ENCODE measurements around the gene ZNF598. TPM values are rescaled to one million over a fixed set of nuclear protein-coding genes. Genes with fewer than 3 reads are reported as not detected.
A peak's percentile ranks its signal among the peaks of the same experiment; 100 is the strongest.
"Not testable (repeated sequence)": the region's sequence is repeated elsewhere in the genome, so short reads cannot be mapped to it uniquely, and the experiment has no call there.

The ZNF598 gene
- total RNA-seq, 1 experiment from 2014 or later = 89.3 TPM

DNA sequence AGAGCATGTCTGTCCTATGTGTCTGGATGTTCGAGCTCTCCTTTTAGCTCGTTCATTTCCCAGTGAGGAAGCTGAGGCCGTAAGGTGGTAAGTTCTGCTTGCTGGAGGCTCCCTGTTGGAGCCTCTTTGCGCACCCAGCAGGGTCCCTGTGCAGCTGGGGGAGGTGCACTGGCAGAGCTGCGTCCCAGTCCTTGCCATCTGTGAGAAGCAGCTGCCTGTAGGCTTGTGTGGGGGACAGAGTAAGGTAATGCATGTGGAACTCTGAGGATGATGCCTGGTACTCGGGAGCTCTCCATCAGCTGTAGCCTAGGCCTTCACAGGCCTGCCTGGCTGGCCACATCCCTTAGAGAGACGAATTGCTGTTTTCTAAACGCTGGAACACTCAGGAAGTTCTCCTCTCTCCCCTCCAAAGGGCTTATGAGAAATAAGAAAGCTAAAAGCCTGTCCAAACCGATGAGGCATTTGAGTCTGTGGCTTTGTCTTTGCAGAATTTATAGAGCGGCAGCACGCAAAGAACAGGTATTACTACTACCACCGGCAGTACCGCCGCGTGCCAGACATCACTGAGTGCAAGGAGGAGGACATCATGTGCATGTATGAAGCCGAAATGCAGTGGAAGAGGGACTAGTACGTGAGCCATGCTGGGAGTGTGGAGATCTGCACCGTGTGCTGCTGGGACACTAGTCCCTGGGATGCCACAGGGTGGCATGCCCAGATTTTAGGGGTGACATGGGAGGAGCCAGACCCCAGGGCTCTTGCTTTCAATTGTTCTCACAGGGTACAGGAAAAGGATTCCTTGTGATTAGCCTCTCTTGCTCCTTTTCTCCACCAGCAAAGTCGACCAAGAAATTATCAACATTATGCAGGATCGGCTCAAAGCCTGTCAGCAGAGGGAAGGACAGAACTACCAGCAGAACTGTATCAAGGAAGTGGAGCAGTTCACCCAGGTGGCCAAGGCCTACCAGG is 48.7 kb downstream of the ZNF598 start:
- in situ Hi-C loops (cut with HindIII; ENCODE audit: low pct_unique_long_range_greater_than_20kb, low sequenced_read_pairs) = loop anchor here (10.0 kb wide), 1 partner anchor 96 kb away; no protein-coding TSS in a partner anchor

GRCh38 chr16:1959269-1960039 is 50.2 kb downstream of the ZNF598 start, which contains the start of gene NDUFB10:
Gene NDUFB10, plus strand, starts transcription at chr16:1959538. Its CDS starts 87 bp downstream, at chr16:1959625.
- in situ Hi-C loops (cut with HindIII; ENCODE audit: low pct_unique_long_range_greater_than_20kb, low sequenced_read_pairs) = loop anchor here (10.0 kb wide), 1 partner anchor 95 kb away; no protein-coding TSS in a partner anchor
- DNase-seq (ENCODE audit: low read depth) = peak; percentile 86

More for the DNA sequence above, 48.7 kb downstream of the ZNF598 start:
- peak; percentile 54 for DNase-seq (ENCODE audit: low read depth)

DNA sequence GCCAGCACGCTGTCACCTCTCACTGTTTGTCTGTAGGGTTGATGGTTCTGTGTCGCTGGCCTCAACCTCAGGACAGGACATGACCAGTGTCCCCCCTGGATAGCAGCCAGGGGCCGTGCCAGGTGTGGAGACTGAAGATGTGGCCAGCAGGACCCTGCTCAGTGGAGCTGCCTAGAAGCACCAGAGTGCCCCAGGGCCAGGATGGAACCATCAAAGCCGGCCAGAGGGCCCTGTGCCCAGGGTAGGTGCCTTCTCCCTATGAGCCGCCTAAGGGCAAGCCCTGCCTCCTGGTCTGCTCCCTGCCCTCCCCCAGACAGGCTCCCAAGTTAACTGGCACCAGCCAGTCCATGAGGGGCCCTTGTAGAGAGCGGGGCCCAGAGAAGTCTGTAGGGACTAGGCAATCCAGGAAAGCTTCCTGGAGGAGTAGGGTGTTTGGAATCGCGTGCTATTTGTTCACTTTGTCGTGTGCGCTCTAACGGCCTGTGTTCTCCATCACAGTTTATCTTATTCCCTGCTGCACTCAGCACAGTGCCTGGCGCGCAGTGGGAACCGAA is 50.8 kb downstream of the ZNF598 start:
- no peak for DNase-seq (ENCODE audit: low read depth)
- in situ Hi-C loops (cut with HindIII; ENCODE audit: low pct_unique_long_range_greater_than_20kb, low sequenced_read_pairs) = no loop called here

GRCh38 chr16:1958143-1958491 is 51.5 kb downstream of the ZNF598 start:
- DNase-seq (ENCODE audit: low read depth); in situ Hi-C loops (cut with HindIII; ENCODE audit: low pct_unique_long_range_greater_than_20kb, low sequenced_read_pairs): not testable (repeated sequence)

DNA sequence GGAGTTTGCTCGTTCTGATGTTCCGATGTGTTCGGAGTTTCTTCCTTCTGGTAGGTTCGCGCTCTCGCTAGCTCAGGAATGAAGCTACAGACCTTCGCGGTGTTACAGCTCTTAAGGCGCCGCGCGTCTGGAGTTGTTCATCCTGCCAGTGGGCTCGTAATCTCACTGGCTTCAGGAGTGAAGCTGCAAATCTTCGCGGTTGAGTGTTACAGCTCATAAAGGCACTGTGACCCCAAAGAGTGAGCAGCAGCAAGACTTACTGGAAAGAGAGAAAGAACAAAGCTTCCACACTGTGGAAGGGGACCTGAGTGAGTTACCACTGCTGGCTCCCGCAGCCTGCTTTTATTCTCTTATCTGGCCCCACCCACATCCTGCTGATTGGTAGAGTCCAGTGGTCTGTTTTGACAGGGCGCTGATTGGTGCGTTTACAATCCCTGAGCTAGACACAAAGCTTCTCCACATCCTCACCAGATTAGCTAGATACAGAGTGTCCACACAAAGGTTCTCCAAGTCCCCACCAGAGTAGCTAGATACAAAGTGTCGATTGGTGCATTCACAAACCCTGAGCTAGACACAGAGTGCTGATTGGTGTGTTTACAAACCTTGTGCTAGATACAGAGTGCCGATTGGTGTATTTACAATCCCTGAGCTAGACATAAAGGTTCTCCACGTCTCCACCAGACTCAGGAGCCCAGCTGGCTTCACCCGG is 52.0 kb downstream of the ZNF598 start:
- DNase-seq (ENCODE audit: low read depth); in situ Hi-C loops (cut with HindIII; ENCODE audit: low pct_unique_long_range_greater_than_20kb, low sequenced_read_pairs): not testable (repeated sequence)

DNA sequence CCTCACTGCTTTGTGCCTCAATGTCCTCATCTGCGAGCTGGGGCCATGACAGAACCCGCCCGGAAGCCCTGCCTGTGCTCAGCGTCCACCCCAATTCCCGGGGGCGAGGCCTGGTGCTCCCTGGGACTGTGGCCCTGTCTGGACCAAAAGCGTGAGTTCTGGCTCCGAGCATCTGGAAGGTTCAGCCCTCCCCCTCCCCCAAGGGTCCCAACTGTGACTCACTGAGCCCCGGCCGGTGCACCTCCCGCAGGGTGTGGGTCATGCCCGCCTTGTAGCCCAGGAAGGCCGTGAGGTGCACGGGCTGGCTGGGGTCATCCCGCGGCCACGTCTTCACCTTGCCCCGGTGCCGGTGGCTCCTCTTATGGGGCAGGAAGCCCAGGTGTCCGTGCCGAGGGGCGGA is 55.9 kb downstream of the ZNF598 start:
- DNase-seq (ENCODE audit: low read depth) = no peak
- in situ Hi-C loops (cut with HindIII; ENCODE audit: low pct_unique_long_range_greater_than_20kb, low sequenced_read_pairs) = no loop called here

- DNase-seq (ENCODE audit: low read depth) = no peak
- in situ Hi-C loops (cut with HindIII; ENCODE audit: low pct_unique_long_range_greater_than_20kb, low sequenced_read_pairs) = no loop called here
These were observed 59.1 kb downstream of the ZNF598 start for GRCh38 chr16:1950559-1950958.

DNA sequence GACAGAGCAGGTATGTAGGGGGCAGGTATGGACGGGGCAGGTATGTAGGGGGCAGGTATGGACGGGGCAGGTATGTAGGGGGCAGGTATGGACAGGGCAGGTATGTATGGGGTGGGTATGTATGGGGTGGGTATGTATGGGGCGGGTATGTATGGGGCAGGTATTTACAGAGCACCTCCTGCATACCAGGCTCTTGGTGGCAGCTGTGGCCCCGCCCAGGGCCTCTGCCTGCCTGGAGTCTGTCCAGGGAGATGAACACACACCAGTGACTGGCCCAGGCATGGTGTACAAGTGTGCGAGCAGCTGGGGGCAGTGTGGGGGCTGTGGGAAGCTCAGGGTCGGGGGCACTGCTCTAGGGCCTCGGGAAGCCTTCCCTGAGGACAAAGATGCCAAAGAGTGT is 59.6 kb downstream of the ZNF598 start:
- no peak for DNase-seq (ENCODE audit: low read depth)
- in situ Hi-C loops (cut with HindIII; ENCODE audit: low pct_unique_long_range_greater_than_20kb, low sequenced_read_pairs) = no loop called here

GRCh38 chr16:1949507-1949906 is 60.1 kb downstream of the ZNF598 start:
- in situ Hi-C loops (cut with HindIII; ENCODE audit: low pct_unique_long_range_greater_than_20kb, low sequenced_read_pairs) = no loop called here

More at GRCh38 chr16:1949507-1949906, 60.1 kb downstream of the ZNF598 start:
- no peak for DNase-seq (ENCODE audit: low read depth)

Other genes starting within 250 kb of the ZNF598 start
- 218 and 272 TPM in 2 replicates for gene NME3, start 238.3 kb downstream of the ZNF598 start, total RNA-seq (2014; rRNA removed; shearing (Covaris generic); ENCODE audit: low replicate concordance)
- 3.5 and 8.9 TPM in 2 replicates for gene EME2, start 237.0 kb downstream of the ZNF598 start, total RNA-seq (2014; rRNA removed; shearing (Covaris generic); ENCODE audit: low replicate concordance)
- 434 and 458 TPM in 2 replicates for gene MRPS34, start 236.7 kb downstream of the ZNF598 start, total RNA-seq (2014; rRNA removed; shearing (Covaris generic); ENCODE audit: low replicate concordance)
- gene SPSB3, start 227.2 kb downstream of the ZNF598 start, total RNA-seq (2014; rRNA removed; shearing (Covaris generic); ENCODE audit: low replicate concordance) = 87.3 and 107 TPM in 2 replicates
- gene NUBP2, start 226.9 kb downstream of the ZNF598 start, total RNA-seq (2014; rRNA removed; shearing (Covaris generic); ENCODE audit: low replicate concordance) = 233 and 346 TPM in 2 replicates
- not detected in 2 replicates for gene IGFALS, start 216.1 kb downstream of the ZNF598 start, total RNA-seq (2014; rRNA removed; shearing (Covaris generic); ENCODE audit: low replicate concordance)
- gene HAGH, start 183.0 kb downstream of the ZNF598 start, total RNA-seq (2014; rRNA removed; shearing (Covaris generic); ENCODE audit: low replicate concordance) = 205 and 219 TPM in 2 replicates
- gene FAHD1, start 182.6 kb downstream of the ZNF598 start, total RNA-seq (2014; rRNA removed; shearing (Covaris generic); ENCODE audit: low replicate concordance) = 120 and 169 TPM in 2 replicates
- gene MEIOB, start 137.7 kb downstream of the ZNF598 start, total RNA-seq (2014; rRNA removed; shearing (Covaris generic); ENCODE audit: low replicate concordance) = 41.4 and 49.6 TPM in 2 replicates
- not detected in 2 replicates for gene HS3ST6, start 91.4 kb downstream of the ZNF598 start, total RNA-seq (2014; rRNA removed; shearing (Covaris generic); ENCODE audit: low replicate concordance)
- gene MSRB1, start 66.6 kb downstream of the ZNF598 start, total RNA-seq (2014; rRNA removed; shearing (Covaris generic); ENCODE audit: low replicate concordance) = 275 and 288 TPM in 2 replicates
- gene RPL3L, start 55.1 kb downstream of the ZNF598 start, total RNA-seq (2014; rRNA removed; shearing (Covaris generic); ENCODE audit: low replicate concordance) = not detected in 2 replicates
- gene NDUFB10, start 50.3 kb downstream of the ZNF598 start, total RNA-seq (2014; rRNA removed; shearing (Covaris generic); ENCODE audit: low replicate concordance) = 527 and 683 TPM in 2 replicates
- gene RPS2, start 45.0 kb downstream of the ZNF598 start, total RNA-seq (2014; rRNA removed; shearing (Covaris generic); ENCODE audit: low replicate concordance) = 7,960 and 10,766 TPM in 2 replicates
- gene RNF151, start 43.0 kb downstream of the ZNF598 start, total RNA-seq (2014; rRNA removed; shearing (Covaris generic); ENCODE audit: low replicate concordance) = not detected in 2 replicates
- gene TBL3, start 37.8 kb downstream of the ZNF598 start, total RNA-seq (2014; rRNA removed; shearing (Covaris generic); ENCODE audit: low replicate concordance) = 128 and 160 TPM in 2 replicates
- gene NOXO1, start 28.4 kb downstream of the ZNF598 start, total RNA-seq (2014; rRNA removed; shearing (Covaris generic); ENCODE audit: low replicate concordance) = 0.24 TPM in 1 of 2 replicates, not detected in the other
- 55.9 and 56.8 TPM in 2 replicates for gene GFER, start 25.6 kb downstream of the ZNF598 start, total RNA-seq (2014; rRNA removed; shearing (Covaris generic); ENCODE audit: low replicate concordance)
- 37.8 and 44.9 TPM in 2 replicates for gene SYNGR3, start 19.9 kb downstream of the ZNF598 start, total RNA-seq (2014; rRNA removed; shearing (Covaris generic); ENCODE audit: low replicate concordance)
- not detected in 2 replicates for gene NPW, start 10.0 kb upstream of the ZNF598 start, total RNA-seq (2014; rRNA removed; shearing (Covaris generic); ENCODE audit: low replicate concordance)
- gene NHERF2, start 17.1 kb upstream of the ZNF598 start, total RNA-seq (2014; rRNA removed; shearing (Covaris generic); ENCODE audit: low replicate concordance) = 30.3 and 32.4 TPM in 2 replicates
- 129 and 148 TPM in 2 replicates for gene NTHL1, start 38.0 kb upstream of the ZNF598 start, total RNA-seq (2014; rRNA removed; shearing (Covaris generic); ENCODE audit: low replicate concordance)
- gene TSC2, start 38.2 kb upstream of the ZNF598 start, total RNA-seq (2014; rRNA removed; shearing (Covaris generic); ENCODE audit: low replicate concordance) = 22.3 and 31.5 TPM in 2 replicates
- gene PKD1, start 126.1 kb upstream of the ZNF598 start, total RNA-seq (2014; rRNA removed; shearing (Covaris generic); ENCODE audit: low replicate concordance) = 37.4 and 84.9 TPM in 2 replicates
- 8.9 and 9.5 TPM in 2 replicates for gene RAB26, start 138.8 kb upstream of the ZNF598 start, total RNA-seq (2014; rRNA removed; shearing (Covaris generic); ENCODE audit: low replicate concordance)
- gene TRAF7, start 146.0 kb upstream of the ZNF598 start, total RNA-seq (2014; rRNA removed; shearing (Covaris generic); ENCODE audit: low replicate concordance) = 94.4 and 101 TPM in 2 replicates
- gene CASKIN1, start 186.8 kb upstream of the ZNF598 start, total RNA-seq (2014; rRNA removed; shearing (Covaris generic); ENCODE audit: low replicate concordance) = 0.03 TPM in 1 of 2 replicates, not detected in the other
- gene MLST8, start 195.6 kb upstream of the ZNF598 start, total RNA-seq (2014; rRNA removed; shearing (Covaris generic); ENCODE audit: low replicate concordance) = 81.6 and 90.5 TPM in 2 replicates
- gene BRICD5, start 201.0 kb upstream of the ZNF598 start, total RNA-seq (2014; rRNA removed; shearing (Covaris generic); ENCODE audit: low replicate concordance) = 0.12 and 1.1 TPM in 2 replicates
- gene PGP, start 205.0 kb upstream of the ZNF598 start, total RNA-seq (2014; rRNA removed; shearing (Covaris generic); ENCODE audit: low replicate concordance) = 59.6 and 78.5 TPM in 2 replicates
- gene E4F1, start 213.8 kb upstream of the ZNF598 start, total RNA-seq (2014; rRNA removed; shearing (Covaris generic); ENCODE audit: low replicate concordance) = 45.6 and 67.7 TPM in 2 replicates
- gene DNASE1L2, start 226.6 kb upstream of the ZNF598 start, total RNA-seq (2014; rRNA removed; shearing (Covaris generic); ENCODE audit: low replicate concordance) = 0.98 TPM in 1 of 2 replicates, not detected in the other
- 120 and 165 TPM in 2 replicates for gene ECI1, start 241.8 kb upstream of the ZNF598 start, total RNA-seq (2014; rRNA removed; shearing (Covaris generic); ENCODE audit: low replicate concordance)